ENCODE data around the gene FNDC10. TPM values are rescaled to one million over a fixed set of nuclear protein-coding genes. Genes with fewer than 3 reads are reported as not detected.

The FNDC10 gene
- total RNA-seq, 1 experiment from 2014 or later: 15.2 TPM

DNA sequence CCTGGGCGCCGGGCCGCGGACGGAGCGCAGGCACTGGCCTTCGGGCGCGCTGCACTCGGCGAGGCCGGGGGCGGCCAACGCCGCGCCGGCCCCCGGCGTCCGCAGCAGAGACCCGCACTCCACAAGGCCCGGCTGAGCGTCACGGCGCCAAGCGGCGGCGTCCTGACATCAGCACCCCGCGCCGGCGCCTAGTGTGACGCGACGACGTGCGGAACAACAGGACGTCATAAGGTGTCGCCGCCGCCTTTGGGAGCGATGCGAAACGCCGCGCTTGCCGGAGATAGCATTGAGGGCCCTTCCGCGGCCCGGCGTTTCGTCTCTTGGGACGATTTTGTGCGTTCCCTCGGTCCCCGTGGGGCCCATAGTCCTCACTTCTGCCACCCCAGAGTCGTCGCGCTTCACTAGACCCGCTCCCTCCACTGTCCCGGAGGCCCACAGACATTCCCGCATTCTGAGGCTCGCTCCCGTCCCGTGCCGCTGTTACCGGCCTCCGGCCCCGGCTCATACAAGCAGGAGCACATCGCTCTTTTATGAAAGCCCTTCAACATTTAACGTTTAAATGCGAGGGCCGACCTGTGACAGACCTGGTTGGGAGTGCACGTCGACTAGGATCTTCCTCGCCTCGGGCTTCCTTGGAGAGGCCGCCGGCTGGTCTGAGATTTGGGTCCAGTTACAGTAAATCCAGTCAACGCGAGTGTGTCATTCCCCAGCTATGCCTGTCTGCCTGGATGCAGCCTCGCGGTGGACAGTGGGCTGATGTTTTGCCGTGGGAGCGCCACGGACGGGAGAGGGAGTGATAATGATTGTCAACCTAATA, 25.0 kb downstream of the FNDC10 start, which contains the start of gene SSU72:
Gene SSU72, minus strand, starts transcription at position 143 of the 817 bp plus-strand sequence. CDS start 306 bp downstream, outside the sequence.
- H2AFZ ChIP-seq (ENCODE audit: low read length): no peak within 1 kb of the TSS
- peak within 1 kb of the TSS; percentile 92 for H3K4me2 ChIP-seq (ENCODE audit: insufficient read depth, insufficient read length, low read length)
- peaks cover 10 to 26% (median 16%) of the 10 kb centered on the region in 3 experiments for H3K36me3 Mint-ChIP-seq (ENCODE audit: insufficient read depth in 1 of 3, low read depth in 3 of 3)
- H2AK5ac ChIP-seq (ENCODE audit: insufficient read length, low read length): no peak within 1 kb of the TSS
- peak within 1 kb of the TSS; percentile 69 for H2BK5ac ChIP-seq (ENCODE audit: insufficient read length, low read length)
- no peak within 1 kb of the TSS for H2BK15ac ChIP-seq (ENCODE audit: low read depth, low read length)
- H3K4me1 ChIP-seq (ENCODE audit: insufficient read depth, low read length): no peaks in the 10 kb centered on the region
- peak within 1 kb of the TSS; percentile 99 for H3K14ac ChIP-seq (ENCODE audit: insufficient read depth, low read length)
- no peaks in the 10 kb centered on the region for H4K20me1 ChIP-seq (ENCODE audit: control insufficient read depth, insufficient read depth, insufficient read length)
- no CpG with 5 or more reads among the region's 87 CpGs for WGBS (ENCODE audit: extremely low coverage, insufficient read length, low lambda C conversion rate)
- no peaks in the 10 kb centered on the region for H3K79me1 ChIP-seq (ENCODE audit: insufficient read depth, low read depth, low read length, poor library complexity, severe bottlenecking)
- peak within 1 kb of the TSS; percentile 99 to 100 (median 100) for H3K27ac Mint-ChIP-seq
- peak within 1 kb of the TSS; percentile 50; the same call in 1 of the 2 replicates for H3K4ac ChIP-seq (ENCODE audit: low read depth, low read length)
- H3K27ac ChIP-seq (ENCODE audit: insufficient read length, low read depth, low read length): peak within 1 kb of the TSS; percentile 19
- H2BK12ac ChIP-seq (ENCODE audit: insufficient read length, low read depth, low read length): no peak within 1 kb of the TSS
- TF ChIP-seq, protein P1, sequence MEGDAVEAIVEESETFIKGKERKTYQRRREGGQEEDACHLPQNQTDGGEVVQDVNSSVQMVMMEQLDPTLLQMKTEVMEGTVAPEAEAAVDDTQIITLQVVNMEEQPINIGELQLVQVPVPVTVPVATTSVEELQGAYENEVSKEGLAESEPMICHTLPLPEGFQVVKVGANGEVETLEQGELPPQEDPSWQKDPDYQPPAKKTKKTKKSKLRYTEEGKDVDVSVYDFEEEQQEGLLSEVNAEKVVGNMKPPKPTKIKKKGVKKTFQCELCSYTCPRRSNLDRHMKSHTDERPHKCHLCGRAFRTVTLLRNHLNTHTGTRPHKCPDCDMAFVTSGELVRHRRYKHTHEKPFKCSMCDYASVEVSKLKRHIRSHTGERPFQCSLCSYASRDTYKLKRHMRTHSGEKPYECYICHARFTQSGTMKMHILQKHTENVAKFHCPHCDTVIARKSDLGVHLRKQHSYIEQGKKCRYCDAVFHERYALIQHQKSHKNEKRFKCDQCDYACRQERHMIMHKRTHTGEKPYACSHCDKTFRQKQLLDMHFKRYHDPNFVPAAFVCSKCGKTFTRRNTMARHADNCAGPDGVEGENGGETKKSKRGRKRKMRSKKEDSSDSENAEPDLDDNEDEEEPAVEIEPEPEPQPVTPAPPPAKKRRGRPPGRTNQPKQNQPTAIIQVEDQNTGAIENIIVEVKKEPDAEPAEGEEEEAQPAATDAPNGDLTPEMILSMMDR (conservative IDR thresholded peaks at IDR 0.05): no peak
- peaks cover 11% of the 10 kb centered on the region for H3K23me2 ChIP-seq (ENCODE audit: insufficient read length, low read depth, low read length, poor library complexity, severe bottlenecking)
- peak within 1 kb of the TSS; percentile 85 for H4K91ac ChIP-seq (ENCODE audit: insufficient read length, low read depth, low read length)
- peak within 1 kb of the TSS; percentile 96 to 99 for H3K4me3 Mint-ChIP-seq
- DNase-seq: peak; percentile 92
- peaks cover 0 to 3% of the 10 kb centered on the region in 2 experiments; a peak in 1 of 5 replicates for H3K9me3 Mint-ChIP-seq
- peaks cover 13% of the 10 kb centered on the region for H3K27me3 Mint-ChIP-seq (ENCODE audit: low read depth)
- peak within 1 kb of the TSS; percentile 95 for H4K5ac ChIP-seq (ENCODE audit: insufficient read length, low read depth, low read length)
- H3K9ac ChIP-seq (ENCODE audit: extremely low read depth, insufficient read length, low read length): peak within 1 kb of the TSS; percentile 97
- H3K18ac ChIP-seq (ENCODE audit: insufficient read length, low read depth, low read length): peak within 1 kb of the TSS; percentile 98
- H4K8ac ChIP-seq (replicated peaks; ENCODE audit: insufficient read length, low read depth, low read length): peak within 1 kb of the TSS; percentile 61
- no peak within 1 kb of the TSS for H2BK20ac ChIP-seq (ENCODE audit: low read depth, low read length, poor library complexity, severe bottlenecking)
- no peak within 1 kb of the TSS for H3K23ac ChIP-seq (ENCODE audit: insufficient read length, low read depth, low read length)
- H2BK120ac ChIP-seq (ENCODE audit: low read depth, low read length, poor library complexity, severe bottlenecking): peak within 1 kb of the TSS; percentile 39
- no peak within 1 kb of the TSS for H3K56ac ChIP-seq (ENCODE audit: insufficient read length, low read depth, low read length)
- peaks cover 31% of the 10 kb centered on the region for H3K79me2 ChIP-seq (ENCODE audit: insufficient read depth, low read length)
- peaks cover 9 to 17% of the 10 kb centered on the region in 2 experiments for H3K4me1 Mint-ChIP-seq
- no peak within 1 kb of the TSS for H3T11ph ChIP-seq (ENCODE audit: low read length)
- no peaks in the 10 kb centered on the region for H3K27me3 ChIP-seq (ENCODE audit: insufficient read depth, low read length)
- H3K9me3 ChIP-seq (ENCODE audit: control insufficient read depth, low read depth, low read length): no peaks in the 10 kb centered on the region
